HG03521 (cell line): ENCODE measurements around the gene MALAT1.
"Not testable (repeated sequence)": the region's sequence is repeated elsewhere in the genome, so short reads cannot be mapped to it uniquely, and the experiment has no call there.

ENCODE experiments used
- ATAC-seq: cut with Tn5 transposase; IDR thresholded peaks from one replicate; pipeline ENCODE4 v1.9.1; 2021; ENCODE audit warnings: mild to moderate bottlenecking, moderate library complexity; ENCODE audit not compliant: unreplicated experiment

Gene MALAT1

DNA sequence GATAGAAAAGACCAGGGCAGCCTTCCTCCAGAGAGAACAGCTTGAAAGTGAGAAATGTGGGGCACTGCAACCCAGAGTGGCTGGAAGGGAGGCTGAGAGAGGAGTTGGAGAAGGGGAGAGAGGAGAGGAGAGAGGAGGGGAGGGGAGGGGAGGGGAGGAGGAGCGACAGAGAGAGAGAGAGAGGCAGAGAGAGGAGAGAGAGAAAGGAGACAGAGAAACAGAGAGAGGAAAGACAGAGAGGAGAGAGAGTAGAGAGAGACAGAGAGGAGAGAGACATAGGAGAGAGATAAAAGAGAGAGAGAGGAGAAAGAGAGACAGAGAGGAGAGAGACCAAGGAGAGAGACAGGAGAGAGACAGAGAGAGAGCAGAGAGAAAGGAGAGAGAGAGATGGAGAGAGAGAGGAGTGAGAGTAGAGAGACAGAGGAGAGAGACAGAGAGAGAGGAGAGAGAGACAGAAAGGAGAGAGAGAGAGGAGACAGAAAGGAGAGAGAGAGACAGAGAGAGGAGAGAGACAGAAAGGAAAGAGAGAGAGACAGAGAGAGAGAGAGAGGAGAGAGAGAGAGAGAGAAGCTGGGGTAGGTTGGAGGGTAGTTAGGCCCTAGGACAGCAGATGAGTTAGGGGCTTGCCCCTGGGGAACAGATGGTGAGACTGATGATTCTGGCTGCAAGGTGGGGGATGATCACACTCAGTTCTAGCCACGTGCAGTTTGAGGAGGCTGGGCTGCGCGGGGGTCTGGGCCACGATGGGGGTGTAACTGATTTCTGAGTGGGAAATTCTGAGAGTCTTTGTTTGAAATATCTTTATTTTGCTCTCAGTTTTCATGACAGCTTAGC, 17.5 kb downstream of the MALAT1 start:
- no peak for ATAC-seq

DNA sequence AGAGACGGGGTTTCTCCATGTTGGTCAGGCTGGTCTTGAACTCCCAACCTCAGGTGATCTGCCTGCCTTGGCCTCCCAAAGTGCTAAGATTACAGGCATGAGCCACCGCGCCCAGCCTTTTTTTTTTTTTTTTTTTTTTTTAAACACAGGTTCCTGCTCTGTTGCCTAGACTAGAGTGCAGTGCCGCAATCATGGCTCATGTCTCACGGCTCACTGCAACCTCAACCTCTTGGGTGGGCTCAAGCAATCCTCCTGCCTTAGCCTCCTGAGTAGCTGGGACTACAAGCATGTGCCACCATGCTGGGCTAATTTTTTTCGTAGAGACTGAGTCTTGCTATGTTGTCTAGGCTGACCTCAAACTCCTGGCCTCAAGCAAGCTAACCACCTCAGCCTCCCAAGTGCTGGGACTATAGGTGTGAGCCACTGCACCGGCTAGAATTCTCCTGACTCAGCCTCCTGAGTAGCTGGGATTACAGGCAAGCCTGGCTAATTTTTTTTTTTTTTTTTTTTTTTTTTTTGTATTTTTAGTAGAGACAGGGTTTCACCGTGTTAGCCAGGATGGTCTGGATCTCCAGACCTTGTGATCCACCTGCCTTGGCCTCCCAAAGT, 20.2 kb downstream of the MALAT1 start:
- ATAC-seq, result not testable (repeated sequence)

DNA sequence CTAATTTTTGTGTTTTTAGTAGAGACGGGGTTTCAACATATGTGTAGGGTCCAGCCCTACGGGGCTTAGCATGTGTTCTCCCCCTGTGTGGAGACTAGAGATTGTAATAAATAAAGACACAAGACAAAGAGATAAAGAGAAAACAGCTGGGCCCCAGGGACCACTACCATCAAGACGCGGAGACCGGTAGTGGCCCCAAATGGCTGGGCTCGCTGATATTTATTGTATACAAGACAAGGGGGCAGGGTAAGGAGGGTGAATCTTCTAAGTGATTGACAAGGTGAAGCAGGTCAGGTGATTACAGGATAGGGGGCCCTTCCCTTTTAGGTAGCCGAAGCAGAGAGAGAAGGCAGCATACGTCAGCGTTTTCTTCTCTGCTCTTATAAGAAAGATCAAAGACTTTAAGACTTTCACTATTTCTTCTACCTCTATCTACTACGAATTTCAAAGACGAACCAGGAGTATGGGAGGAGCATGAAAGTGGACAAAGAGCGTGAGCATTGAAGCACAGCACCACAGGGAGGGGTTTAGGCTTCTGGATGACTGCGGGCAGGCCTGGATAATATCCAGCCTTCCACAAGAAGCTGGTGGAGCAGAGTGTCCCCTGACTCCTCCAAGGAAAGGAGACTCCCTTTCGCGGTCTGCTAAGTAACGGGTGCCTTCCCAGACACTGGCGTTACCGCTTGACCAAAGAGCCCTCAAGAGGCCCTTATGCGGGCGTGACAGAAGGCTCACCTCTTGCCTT, 23.1 kb downstream of the MALAT1 start:
- not testable (repeated sequence) for ATAC-seq

DNA sequence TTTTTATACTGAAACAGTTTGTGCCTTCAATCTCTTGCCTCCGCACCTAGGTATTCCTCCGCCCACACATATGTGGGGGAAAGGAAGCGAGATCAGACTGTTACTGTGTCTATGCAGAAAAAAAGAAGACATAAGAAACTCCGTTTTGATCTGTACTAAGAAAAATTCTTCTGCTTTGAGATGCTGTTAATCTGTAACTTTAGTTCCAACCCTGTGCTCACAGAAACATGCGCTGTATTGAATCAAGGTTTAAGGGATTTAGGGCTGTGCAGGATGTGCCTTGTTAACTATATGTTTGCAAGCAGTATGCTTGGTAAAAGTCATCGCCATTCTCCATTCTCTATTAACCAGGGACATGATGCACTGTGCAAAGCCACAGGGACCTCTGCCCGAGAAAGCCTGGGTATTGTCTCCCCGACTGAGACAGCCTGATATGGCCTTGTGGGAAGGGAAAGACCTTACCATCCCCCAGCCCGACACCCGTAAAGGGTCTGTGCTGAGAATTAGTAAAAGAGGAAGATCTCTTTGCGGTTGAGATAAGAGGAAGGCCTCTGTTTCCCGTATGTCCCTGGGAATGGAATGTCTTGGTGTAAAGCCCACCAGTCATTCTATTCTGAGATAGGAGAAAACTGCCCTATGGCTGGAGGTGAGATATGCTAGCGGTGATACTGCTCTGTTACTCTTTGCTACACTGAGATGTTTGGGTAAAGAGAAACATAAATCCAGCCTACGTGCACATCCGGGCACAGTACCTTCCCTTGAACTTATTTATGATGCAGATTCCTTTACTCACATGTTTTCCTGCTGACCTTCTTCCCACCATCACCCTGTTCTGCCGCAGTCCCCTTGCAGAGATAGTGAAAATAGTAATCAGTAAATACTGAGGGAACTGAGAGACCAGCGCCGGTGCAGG, 24.1 kb downstream of the MALAT1 start:
- not testable (repeated sequence) for ATAC-seq

DNA sequence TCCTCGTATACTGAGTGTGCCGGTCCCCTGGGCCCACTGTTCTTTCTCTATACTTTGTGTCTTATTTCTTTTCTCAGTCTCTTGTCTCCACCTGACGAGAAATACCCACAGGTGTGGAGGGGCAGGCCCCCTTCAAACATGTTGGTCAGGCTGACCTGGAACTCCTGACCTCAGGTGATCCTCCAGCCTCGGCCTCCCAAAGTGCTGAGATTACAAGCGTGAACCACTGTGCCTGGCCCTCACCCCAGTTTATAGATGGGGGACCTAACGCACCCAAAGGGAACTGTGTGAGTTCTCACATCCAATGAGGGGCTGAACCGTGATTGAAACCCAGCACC, 24.8 kb downstream of the MALAT1 start:
- not testable (repeated sequence) for ATAC-seq

DNA sequence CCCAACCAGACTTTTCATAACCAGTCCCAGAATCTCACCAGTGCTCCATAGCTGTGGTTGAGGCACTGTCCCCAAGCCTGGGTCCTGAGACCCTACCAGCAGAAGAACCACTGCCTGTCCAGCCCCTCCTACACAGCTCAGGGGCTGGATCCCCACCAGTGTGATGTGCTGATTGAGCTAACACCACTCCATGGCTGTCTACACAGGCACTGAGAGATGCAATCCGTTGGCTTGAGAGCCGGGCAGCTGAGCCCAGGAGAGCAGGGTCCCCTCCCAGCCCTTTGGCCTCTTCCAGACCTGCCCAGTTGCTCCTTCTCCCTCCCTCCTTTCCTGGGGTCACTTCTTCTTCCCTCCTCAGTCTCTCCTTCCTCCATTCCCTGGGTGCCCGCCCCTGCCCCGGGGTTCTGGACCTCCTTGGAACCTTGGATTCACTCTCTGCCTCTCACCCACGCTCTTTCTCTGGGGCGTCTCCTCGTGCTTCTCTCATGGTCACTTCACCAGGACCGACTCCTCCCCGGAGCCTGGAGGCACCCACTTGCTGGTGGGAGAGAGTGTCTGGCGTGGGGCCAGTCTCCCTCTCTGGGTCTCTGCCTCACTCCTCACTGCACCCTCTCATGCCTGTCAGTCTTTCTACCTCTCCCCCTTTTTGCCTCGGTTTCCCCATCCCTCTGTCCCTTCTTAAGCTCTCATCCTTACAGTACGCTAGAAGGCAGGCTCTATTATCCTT, 25.3 kb downstream of the MALAT1 start:
- no peak for ATAC-seq

DNA sequence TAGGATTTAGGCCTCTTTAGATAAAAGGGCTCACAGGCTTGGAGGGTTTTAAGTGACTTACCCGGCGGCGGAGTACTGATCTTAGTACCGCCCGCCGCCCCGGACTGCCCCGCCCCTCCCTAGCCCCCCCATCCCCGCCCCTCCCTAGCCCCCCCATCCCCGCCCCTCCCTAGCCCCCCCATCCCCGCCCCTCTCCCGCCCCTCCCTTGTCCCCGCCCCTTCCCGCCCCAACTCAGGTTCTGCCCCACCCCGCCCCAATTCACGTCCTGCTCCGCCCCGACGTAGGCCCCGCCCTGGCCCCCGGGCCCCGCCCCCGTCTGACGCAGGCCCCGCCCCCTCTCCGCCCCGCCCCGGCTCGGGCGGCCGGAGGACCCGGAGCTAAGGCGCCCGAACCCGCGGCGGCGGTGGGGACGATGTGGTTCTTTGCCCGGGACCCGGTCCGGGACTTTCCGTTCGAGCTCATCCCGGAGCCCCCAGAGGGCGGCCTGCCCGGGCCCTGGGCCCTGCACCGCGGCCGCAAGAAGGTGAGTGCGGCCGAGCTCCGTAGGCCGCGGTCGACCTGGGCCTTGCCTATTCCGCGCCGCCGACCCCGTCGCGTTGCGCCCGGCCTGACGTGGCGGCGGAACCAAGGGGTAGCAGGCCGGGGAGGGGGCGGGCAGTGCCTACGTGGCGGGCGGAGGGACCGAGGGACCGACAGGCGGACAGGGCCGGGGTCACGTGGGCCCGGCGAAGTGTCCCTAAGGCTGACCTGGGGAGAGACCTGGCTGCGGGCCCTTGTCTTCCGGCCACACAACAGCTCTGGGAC, 26.1 kb downstream of the MALAT1 start, which contains the start of gene SCYL1:
Gene SCYL1 (plus strand): TSS at position 343 of the 805 bp plus-strand sequence. CDS start 71 bp downstream, at position 414.
- peak; percentile 72 for ATAC-seq

DNA sequence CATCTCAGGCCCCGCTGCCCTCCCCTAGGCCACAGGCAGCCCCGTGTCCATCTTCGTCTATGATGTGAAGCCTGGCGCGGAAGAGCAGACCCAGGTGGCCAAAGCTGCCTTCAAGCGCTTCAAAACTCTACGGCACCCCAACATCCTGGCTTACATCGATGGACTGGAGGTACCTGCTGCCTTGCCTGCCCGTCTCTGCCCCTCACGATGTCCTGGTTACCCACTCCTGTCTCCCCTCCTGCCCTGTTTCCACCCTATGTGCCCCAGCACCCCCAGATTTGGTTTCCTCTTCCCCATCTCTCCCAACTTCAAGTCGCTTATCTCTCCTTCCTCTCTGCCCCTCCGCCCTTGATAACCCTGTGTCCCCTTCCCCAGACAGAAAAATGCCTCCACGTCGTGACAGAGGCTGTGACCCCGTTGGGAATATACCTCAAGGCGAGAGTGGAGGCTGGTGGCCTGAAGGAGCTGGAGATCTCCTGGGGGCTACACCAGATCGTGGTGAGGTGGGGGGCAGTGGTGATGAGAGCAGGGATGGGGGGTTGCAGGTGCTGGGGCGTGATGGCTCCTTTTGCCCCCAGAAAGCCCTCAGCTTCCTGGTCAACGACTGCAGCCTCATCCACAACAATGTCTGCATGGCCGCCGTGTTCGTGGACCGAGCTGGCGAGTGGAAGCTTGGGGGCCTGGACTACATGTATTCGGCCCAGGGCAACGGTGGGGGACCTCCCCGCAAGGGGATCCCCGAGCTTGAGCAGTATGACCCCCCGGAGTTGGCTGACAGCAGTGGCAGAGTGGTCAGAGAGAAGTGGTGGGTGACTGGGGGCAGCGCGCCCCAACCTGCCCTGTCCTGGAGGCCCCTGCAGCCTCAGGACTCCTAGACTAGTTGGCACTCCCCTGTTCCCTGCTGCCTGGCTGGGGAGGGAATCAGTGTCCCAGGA, 27.0 kb downstream of the MALAT1 start:
- ATAC-seq, result no peak

DNA sequence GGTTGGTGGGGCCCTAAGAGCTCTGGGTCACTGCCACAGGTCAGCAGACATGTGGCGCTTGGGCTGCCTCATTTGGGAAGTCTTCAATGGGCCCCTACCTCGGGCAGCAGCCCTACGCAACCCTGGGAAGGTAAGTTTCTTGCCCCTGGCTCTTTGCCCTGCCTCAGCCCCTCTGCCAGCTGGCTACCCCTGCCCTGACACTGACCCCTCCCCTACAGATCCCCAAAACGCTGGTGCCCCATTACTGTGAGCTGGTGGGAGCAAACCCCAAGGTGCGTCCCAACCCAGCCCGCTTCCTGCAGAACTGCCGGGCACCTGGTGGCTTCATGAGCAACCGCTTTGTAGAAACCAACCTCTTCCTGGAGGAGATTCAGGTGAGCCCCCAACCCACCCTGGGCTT, 27.9 kb downstream of the MALAT1 start:
- ATAC-seq, result no peak

DNA sequence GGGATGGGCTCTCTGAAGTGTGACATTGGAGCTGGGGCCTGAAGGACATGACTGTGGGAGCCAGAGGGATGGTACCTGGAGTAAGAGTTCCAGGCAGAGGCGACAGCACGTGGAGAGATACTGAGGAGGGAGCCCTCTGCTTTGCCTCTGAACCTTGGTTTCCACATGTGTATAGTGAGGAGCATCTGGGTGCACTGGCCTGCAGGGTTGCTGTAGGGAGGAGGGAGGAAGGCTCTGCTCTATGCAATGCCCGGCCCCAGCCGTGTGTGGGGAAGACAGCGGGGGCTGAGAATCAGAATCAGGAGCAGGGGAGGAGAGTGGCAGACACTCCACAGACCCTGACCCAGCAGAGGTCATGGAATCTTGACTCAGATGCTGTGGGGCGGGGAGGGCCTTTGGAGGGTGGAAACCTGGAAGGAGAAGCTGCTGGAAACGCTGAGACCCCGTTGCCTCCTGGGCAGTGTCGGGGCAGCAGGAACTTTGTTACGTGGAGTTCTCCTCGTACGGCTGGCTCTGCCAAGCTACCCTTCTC, 30.0 kb downstream of the MALAT1 start:
- no peak for ATAC-seq

DNA sequence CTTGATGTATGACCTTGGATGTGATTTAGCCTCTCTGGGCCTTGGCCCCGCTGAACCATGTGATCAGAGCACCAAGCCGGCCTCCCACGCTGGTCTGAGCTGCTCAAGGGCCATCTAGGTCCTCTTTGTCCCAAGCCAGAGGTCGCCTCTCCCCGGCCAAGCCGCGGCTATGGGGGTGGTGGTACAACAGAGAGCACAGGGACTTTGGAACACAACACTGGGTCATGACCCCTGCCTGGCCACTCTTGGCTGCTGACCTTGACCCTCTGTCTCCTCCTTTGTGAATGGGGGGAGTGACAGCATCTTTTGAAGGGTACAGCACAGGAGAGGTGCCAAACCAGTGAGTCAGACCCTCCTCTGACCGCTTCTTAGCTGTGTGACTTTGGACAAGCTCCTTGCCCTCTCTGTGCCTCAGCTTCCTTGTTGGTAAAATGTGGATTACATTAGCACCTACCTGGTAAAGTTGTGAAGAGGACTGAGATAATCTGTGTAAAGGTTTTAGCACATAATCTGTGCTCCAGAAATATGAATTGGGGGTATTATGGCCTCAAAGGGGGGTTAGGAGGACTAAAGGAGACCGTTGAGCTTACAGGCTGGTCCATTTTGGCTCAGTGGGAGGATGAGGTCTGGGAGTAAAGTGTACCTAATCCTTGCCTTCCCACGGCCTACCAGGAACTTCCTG, 30.8 kb downstream of the MALAT1 start:
- no peak for ATAC-seq

DNA sequence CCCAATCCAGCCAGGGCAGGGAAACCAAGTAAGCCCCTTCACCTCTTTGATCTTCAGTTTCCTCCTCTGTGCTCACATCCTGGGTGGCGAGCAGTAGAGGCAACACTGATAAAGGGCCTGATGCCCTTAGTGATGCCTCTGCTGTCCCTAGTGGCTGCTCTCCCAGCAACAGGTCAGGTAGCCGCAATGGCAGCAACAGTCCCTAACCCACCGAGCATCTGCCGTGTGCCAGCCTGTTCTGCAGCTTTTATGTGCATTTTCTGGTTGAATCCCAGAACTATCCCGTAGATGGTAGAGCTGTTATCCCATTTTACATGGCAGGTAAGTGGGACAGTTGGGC, 31.3 kb downstream of the MALAT1 start:
- no peak for ATAC-seq

DNA sequence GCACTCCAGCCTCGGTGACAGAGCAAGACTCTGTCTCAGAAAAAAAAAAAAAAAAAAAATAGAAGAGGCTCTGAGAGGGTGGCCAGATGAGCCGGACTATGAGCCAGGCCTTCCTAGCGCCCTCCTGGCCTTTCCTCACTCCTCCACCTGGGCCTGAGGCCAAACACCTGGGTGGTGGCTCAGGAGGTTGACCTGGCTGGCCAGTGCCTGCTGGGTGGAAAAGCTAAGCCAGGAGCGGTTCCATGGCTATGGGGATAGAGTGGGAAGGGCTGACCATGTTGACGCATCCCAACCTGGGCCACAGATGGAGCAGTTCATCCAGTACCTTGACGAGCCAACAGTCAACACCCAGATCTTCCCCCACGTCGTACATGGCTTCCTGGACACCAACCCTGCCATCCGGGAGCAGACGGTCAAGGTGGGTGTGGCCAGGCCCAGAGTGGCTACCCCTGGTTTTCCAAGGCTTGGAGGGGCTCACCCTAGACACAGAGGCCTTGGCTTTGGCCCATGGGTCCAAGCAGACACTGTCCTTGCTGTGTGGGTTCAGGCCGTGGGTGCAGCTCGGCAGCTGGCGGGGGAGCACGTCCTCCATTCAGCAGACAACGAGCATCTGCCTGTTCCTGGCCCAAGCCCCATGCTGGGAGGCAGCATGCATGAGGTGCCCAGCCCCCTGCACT, 33.7 kb downstream of the MALAT1 start:
- no peak for ATAC-seq

DNA sequence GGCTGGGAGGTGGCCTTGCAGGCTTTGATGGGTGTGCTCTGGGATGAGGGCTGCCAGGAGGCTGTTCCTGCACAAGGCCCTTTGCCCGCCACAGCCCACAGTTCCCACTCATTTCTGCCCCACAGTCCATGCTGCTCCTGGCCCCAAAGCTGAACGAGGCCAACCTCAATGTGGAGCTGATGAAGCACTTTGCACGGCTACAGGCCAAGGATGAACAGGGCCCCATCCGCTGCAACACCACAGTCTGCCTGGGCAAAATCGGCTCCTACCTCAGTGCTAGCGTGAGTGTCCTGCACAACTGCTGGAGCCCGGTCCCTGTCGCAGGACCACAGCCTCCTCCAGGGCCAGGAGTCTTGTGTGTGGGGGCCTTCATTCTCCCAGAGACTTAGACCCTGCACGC, 36.3 kb downstream of the MALAT1 start:
- no peak for ATAC-seq

DNA sequence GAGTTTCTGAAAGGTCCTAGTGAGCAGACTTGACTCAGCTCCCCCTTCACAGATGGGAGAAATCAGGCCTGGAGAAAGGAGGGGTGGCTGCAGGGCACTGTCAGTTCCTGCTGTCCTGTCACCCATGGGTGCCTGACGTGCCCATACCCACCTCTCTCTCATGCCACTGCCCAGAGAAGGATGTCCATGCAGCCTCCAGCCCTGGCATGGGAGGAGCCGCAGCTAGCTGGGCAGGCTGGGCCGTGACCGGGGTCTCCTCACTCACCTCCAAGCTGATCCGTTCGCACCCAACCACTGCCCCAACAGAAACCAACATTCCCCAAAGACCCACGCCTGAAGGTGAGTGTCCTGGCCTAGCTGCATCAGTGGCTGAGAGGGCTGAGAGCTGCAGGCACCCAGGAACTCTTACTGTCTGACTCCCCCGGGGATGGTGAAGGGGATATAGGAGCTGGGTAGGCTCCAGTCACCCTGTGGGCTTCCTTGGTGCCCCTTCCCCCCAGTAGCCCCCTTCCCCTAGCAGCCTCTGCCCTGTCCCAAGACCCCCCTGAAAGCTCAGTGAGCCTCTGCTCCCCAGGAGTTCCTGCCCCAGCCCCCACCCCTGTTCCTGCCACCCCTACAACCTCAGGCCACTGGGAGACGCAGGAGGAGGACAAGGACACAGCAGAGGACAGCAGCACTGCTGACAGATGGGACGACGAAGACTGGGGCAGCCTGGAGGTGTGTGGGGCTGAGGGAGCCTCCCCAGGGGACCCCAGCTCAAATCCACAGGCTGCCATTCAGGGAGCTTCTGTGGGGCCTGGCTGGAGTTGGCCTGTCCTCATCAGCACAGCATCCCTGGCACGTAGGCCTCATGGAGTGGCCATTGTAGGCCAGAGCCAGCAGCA, 37.8 kb downstream of the MALAT1 start:
- no peak for ATAC-seq

DNA sequence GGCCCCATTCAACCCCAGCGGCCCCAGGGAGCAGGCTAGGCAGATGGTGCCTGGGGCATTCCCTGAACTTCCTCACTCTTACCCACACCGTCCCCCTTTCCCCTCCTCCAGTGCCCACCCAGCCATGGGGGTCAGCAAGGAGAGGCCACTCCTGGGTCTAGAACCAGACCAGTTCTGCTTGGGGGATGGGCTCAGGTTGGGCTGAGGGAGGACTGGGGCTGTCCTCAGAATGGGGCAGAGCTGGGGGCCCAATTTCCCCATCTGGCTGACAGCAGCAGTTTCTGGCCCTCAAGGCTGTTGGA, 38.4 kb downstream of the MALAT1 start:
- ATAC-seq, result no peak
